Inflammatory macrophage treated with lipopolysaccharide for 4 hours (primary cell): ENCODE measurements around the gene UBXN1.
A peak's percentile ranks its signal among the peaks of the same experiment; 100 is the strongest.
"Not testable (repeated sequence)": the region's sequence is repeated elsewhere in the genome, so short reads cannot be mapped to it uniquely, and the experiment has no call there.

Experiments
- DNase-seq: peaks from one replicate; pipeline ENCODE4 v3.0.0-alpha.2; 2020

Gene UBXN1

GRCh38 chr11:62707277-62707861 is 28.5 kb upstream of the UBXN1 start, which contains the start of the genes BSCL2 and GNG3:
Gene BSCL2, minus strand, starts transcription at chr11:62707424. Its CDS starts 229 bp downstream, at chr11:62707195.
Gene GNG3, plus strand, starts transcription at chr11:62707676. Its CDS starts 620 bp downstream, at chr11:62708296.
- DNase-seq: no peak

DNA sequence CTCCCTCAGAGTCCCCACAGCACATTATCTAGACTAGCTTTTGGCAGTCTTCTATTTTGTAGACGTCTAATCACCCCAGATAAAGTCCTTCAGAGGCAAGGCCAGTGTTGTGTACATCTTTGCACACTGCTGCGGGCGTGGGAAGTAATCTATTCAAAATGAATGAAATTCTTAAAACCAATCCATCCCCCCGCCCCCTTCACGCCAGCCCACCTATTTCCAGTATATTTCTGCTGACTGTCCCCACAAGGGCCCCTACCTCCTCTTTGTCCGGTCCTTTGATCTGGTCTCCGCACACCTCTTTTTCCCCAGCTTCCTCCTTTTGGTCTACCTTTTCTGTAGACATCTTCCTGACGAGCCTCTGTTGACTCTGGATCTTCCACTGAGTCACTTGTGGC is 28.0 kb upstream of the UBXN1 start:
- DNase-seq: no peak

GRCh38 chr11:62705880-62706849 is 27.3 kb upstream of the UBXN1 start:
- peak; percentile 95 for DNase-seq

DNA sequence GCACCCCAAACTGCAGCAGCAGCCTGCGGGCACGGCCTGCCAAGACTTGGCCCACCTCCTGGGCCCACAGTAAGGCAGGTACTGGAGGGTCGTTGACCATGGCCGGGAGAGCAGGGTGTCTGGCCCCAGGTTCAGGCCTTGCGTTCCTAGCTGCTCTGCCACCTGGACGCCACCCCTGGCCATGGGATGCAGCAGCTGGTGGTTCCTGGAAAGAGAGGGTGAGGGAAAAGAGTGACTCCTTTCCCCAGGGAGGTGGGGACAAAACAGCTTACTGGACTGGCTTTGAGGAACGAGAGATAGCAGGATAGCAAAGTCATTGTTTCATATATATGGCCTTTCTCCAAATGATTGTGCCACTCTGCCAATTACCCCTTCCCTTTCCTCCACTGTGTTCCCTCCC is 26.5 kb upstream of the UBXN1 start:
- DNase-seq: peak; percentile 39

DNA sequence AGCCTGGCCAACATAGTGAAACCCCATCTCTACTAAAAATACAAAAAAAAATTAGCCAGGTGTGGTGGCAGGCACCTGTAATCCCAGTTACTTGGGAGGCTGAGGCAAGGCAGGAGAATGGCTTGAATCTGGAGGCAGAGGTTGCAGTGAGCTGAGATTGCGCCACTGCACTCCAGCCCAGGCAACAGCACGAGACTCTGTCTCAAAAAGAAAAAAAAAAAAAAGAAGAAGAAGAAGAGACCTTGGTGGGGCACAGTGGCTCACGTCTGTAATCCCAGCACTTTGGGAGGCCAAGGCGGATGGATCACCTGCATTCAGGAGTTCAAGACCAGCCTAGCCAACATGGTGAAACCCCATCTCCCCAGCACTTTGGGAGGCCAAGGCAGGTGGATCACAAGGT is 25.0 kb upstream of the UBXN1 start:
- DNase-seq: peak; percentile 60

DNA sequence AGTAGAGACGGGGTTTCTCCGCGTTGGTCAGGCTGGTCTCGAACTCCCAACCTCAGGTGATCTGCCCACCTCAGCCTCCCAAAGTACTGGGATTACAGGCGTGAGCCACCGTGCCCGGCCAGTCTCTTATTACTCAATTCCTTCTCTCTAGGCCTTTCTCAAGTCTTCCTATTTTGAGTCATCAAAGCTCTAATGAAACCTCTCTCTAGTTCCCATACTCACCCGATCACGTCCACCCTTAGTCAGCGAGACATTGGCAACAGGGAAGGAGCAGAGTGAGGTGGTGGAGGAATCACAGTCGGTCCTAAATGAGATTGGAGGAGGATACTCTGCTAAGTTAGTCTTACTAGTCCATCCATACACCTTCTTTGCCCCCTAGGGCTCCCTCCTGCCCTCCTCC is 23.4 kb upstream of the UBXN1 start:
- DNase-seq: peak; percentile 95

GRCh38 chr11:62694455-62695167 is 15.7 kb upstream of the UBXN1 start:
- DNase-seq: peak; percentile 73

DNA sequence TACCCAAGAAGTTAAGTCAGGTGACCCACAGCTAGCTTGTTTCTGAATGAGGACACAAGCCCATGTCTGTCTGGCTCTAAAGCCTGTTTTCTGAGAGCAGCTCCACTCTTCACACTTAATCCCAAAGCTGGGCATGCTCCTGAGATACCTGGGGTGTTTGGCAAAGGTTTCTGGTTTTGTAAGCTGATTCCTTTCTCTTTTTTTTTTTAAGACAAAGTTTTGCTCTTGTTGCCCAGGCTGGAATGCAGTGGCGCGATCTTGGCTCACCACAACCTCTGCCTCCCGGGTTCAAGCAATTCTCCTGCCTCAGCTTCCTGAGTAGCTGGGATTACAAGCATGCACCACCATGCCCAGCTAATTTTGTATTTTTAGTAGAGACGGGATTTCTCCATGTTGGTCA is 14.8 kb upstream of the UBXN1 start:
- not testable (repeated sequence) for DNase-seq

- DNase-seq: no peak
Observed at GRCh38 chr11:62689421-62690183, 10.7 kb upstream of the UBXN1 start, which contains the start of gene LRRN4CL. Gene LRRN4CL, minus strand, starts transcription at chr11:62689530. Its CDS starts 1,022 bp downstream, at chr11:62688508.

DNA sequence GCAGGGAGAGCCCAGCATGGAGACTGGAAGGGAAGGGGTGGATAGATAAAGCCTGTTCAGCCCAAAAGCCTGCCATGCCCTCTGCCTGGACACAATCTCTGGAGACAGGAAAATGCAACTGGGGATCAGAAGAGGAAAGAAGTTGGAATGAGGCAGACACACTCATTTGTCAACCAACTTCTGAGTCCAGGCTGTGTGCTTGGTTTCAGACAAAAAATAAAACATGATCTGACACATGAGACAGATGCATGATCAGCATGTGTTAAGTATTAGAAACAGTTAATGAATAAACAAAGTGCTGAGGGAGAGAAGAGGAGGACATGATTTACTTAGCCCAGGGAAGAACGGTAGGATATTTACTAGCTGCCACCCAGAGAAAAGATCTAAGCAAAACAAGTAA is 9.6 kb upstream of the UBXN1 start:
- no peak for DNase-seq

GRCh38 chr11:62687508-62688396 is 8.9 kb upstream of the UBXN1 start:
- DNase-seq: no peak

DNA sequence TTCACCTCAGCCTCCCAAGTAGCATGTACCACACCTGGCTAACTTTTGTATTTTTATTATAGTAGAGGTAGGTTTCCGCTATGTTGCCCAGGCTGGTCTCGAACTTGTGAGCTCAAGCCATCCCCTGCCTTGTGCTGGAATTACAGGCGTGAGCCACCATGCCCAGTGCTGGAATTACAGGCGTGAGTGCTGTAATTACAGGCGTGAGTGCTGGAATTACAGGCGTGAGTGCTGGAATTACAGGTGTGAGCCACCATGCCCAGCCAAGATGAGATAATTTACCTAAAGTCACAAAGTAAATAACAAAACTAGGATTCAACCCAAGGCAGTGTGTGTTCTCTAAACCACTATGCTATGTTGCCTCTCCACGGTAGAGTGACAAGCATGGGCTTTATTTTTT is 3.6 kb upstream of the UBXN1 start:
- DNase-seq: no peak

DNA sequence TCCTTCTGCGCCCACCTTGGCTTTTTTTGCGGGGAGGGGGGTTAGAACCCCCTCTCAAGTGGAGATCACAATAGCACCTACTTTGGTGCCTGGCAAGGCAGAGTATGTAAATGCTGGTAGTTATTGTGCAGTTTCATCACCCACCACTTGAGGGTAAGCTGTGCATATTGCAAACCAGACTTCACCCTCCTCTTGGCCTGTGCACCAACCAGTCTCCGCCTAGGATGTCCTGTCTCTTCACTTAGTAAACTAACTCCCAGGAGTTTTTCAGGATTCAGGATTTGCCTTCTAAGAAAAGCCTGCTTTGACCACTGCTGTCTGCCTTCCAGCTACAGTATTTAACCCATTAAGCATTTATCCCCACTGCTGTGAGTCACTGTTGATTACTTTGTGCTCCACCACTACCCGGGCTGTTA is 2.0 kb upstream of the UBXN1 start:
- DNase-seq: peak; percentile 57

DNA sequence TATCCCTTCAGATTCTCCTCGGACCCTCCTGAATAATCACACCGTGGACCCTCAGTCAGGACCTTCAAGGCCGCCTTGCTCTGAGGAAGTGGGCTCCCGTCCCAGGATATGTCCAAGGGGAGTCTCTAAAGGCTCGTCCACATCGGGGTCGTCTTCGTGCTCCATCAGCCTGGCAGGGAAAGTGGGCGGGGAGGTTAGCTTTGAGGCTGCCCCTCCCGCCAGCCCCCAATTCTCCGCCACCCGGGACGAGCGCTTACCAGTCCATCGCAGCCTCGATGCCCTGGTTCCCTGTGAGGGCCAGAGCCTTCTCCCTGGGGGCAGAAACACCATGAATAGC is 472 bp downstream of the UBXN1 start:
- no peak for DNase-seq

GRCh38 chr11:62677714-62678113 is 1.2 kb downstream of the UBXN1 start:
- no peak for DNase-seq

GRCh38 chr11:62677156-62677555 is 1.7 kb downstream of the UBXN1 start:
- DNase-seq: no peak

DNA sequence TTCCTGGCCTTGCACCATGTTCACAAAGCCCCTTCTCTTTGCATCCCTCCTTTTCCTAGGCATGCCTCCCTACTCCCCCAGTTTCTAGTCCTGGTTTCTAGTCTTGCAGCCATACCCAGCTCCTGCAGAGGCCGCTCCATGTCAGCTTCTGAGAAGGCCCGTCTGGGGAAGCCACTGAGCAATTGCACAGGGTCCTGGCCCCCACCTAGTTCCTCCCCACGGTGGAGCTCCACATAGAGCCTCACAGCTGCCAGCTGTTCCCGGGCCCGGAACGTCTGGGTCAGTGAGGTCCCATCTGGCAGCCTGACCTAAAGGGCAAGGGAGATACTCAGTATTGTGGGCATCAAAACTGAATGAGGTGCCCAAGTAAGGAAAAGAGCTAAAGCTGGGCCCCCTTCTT is 2.2 kb downstream of the UBXN1 start:
- DNase-seq: no peak

DNA sequence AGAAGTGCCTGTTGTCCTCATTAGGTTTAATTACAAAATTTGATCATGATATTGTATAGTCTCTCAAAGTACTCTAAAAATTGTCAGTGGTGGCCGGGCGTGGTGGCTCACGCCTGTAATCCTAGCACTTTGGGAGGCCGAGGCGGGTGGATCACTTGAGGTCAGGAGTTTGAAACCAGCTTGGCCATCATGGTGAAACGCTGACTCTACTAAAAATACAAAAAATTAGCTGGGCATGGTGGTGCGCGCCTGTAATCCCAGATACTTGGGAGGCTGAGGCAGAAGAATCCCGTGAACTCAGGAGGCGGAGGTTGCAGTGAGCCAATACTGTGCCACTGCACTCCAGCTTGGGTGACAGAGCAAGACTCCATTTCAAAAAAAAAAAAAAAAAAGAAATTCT is 3.5 kb downstream of the UBXN1 start:
- DNase-seq: not testable (repeated sequence)

- DNase-seq: no peak
Observed at GRCh38 chr11:62673196-62673525, 5.7 kb downstream of the UBXN1 start.

DNA sequence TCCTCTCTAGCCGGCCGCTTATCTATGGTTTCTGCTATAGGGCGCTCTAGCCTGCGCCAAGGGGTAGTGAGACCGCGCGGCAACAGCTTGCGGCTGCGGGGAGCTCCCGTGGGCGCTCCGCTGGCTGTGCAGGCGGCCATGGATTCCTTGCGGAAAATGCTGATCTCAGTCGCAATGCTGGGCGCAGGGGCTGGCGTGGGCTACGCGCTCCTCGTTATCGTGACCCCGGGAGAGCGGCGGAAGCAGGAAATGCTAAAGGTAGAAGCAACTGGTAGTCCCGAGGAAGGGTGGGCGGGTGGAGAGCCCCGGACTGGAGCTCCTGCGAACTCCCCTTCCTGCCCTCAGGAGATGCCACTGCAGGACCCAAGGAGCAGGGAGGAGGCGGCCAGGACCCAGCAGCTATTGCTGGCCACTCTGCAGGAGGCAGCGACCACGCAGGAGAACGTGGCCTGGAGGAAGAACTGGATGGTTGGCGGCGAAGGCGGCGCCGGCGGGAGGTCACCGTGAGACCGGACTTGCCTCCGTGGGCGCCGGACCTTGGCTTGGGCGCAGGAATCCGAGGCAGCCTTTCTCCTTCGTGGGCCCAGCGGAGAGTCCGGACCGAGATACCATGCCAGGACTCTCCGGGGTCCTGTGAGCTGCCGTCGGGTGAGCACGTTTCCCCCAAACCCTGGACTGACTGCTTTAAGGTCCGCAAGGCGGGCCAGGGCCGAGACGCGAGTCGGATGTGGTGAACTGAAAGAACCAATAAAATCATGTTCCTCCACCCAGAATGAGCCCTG is 7.1 kb downstream of the UBXN1 start, which contains the start of the genes LBHD1 and UQCC3:
TSS of gene LBHD1 (minus strand) at position 660 of the 782 bp plus-strand sequence. CDS start 2,236 bp downstream, outside the sequence.
TSS of gene UQCC3 (plus strand) at position 66 of the 782 bp plus-strand sequence. CDS start at position 139, 73 bp downstream.
- peak; percentile 84 for DNase-seq

- DNase-seq: no peak
Observed at GRCh38 chr11:62671236-62671607, 7.7 kb downstream of the UBXN1 start.
